IMR-90 (cell line): Measurements from ENCODE around the gene PLA2G4C. TPM values are rescaled to one million over a fixed set of nuclear protein-coding genes. Genes with fewer than 3 reads are reported as not detected.

Source experiments
- ATAC-seq: fragments of 200-7000 bp; cut with Tn5 transposase; 2 replicates; pipeline ENCODE4 v1.9.1; 2020; ENCODE audit warnings: low read depth, mild to moderate bottlenecking, moderate library complexity
- BruUV-seq: library from RNA; stranded (reverse); fragments of 400-500 nt; replicated peaks from 2 replicates; lab custom pipeline; 2021; lab: Mats Ljungman, UMichigan
- CTCF ChIA-PET: fragments of 300-600 bp; formaldehyde crosslinking; extraction: SDS; loops from one replicate; lab custom pipeline; 2021; ENCODE audit warnings: antibody characterized with exemption; lab: Yijun Ruan, JAX
- POLR2A ChIA-PET: fragments of 300-600 bp; sonication (Branson Sonifier 250); formaldehyde crosslinking; loops from one replicate; lab custom pipeline; 2022; ENCODE audit warnings: antibody characterized with exemption; ENCODE audit not compliant: unreplicated experiment; lab: Charles Lee
- DNase-seq: peaks from one replicate; pipeline ENCODE4 v3.0.0; 2013
- H2AFZ ChIP-seq: replicated peaks from 2 replicates; pipeline ENCODE3; 2013; ENCODE audit warnings: low read length, mild to moderate bottlenecking; ENCODE audit not compliant: poor library complexity
- H2AK5ac ChIP-seq: 2 replicates; pipeline ENCODE4 v1.6.1; 2013; ENCODE audit warnings: low read depth, low read length, inconsistent platforms
- H2AK9ac ChIP-seq: replicated peaks from 2 replicates; pipeline ENCODE3; 2013; ENCODE audit warnings: mild to moderate bottlenecking, low read depth, low read length, moderate library complexity; ENCODE audit not compliant: poor library complexity
- H2BK120ac ChIP-seq: 2 replicates; pipeline ENCODE4 v1.6.1; 2013; ENCODE audit warnings: low read depth, low read length, inconsistent platforms
- H2BK15ac ChIP-seq: 3 replicates; pipeline ENCODE4 v1.6.1; 2013; ENCODE audit warnings: low read depth, low read length, inconsistent platforms
- H2BK20ac ChIP-seq: 2 replicates; pipeline ENCODE4 v1.6.1; 2013; ENCODE audit warnings: low read depth, mild to moderate bottlenecking, inconsistent platforms, low read length, moderate library complexity
- H2BK5ac ChIP-seq: 2 replicates; pipeline ENCODE4 v1.6.1; 2013; ENCODE audit warnings: mild to moderate bottlenecking, low read depth, low read length, inconsistent platforms; ENCODE audit not compliant: poor library complexity, severe bottlenecking
- H3K14ac ChIP-seq: replicated peaks from 2 replicates; pipeline ENCODE4 v1.6.1; 2013; ENCODE audit warnings: low read depth, low read length, inconsistent platforms
- H3K18ac ChIP-seq: 2 replicates; pipeline ENCODE4 v1.6.1; 2013; ENCODE audit warnings: low read depth, low read length, control low read depth
- H3K23ac ChIP-seq: 2 replicates; pipeline ENCODE4 v1.6.1; 2013; ENCODE audit warnings: low read depth, low read length, inconsistent platforms
- H3K27ac ChIP-seq: 2 replicates; pipeline ENCODE4 v1.5.1; 2013; ENCODE audit warnings: mild to moderate bottlenecking, control low read depth, low read length; ENCODE audit not compliant: insufficient read depth
- H3K27me3 ChIP-seq: 2 replicates; pipeline ENCODE4 v1.6.1; 2013; ENCODE audit warnings: low read length; ENCODE audit not compliant: control insufficient read depth, insufficient read depth
- H3K36me3 ChIP-seq: 2 replicates; pipeline ENCODE4 v1.6.1; 2013; ENCODE audit warnings: low read length, mixed read lengths; ENCODE audit not compliant: control insufficient read depth, insufficient read depth
- H3K4ac ChIP-seq: 2 replicates; pipeline ENCODE4 v1.6.1; 2013; ENCODE audit warnings: low read depth, low read length, inconsistent platforms
- H3K4me1 ChIP-seq: 2 replicates; pipeline ENCODE4 v1.6.1; 2013; ENCODE audit warnings: low read length, mixed read lengths; ENCODE audit not compliant: control insufficient read depth, insufficient read depth
- H3K4me2 ChIP-seq: 2 replicates; pipeline ENCODE4 v1.6.1; 2013; ENCODE audit warnings: low read depth, mild to moderate bottlenecking, control low read depth, low read length, moderate library complexity
- H3K4me3 ChIP-seq: 2 replicates; pipeline ENCODE4 v1.5.1; 2013; ENCODE audit warnings: low read depth, mild to moderate bottlenecking, control low read depth, low read length, moderate library complexity; ENCODE audit not compliant: insufficient read depth
- H3K56ac ChIP-seq: 2 replicates; pipeline ENCODE4 v1.6.1; 2013; ENCODE audit warnings: low read length, inconsistent platforms; ENCODE audit not compliant: insufficient read depth; ENCODE audit errors: extremely low read depth
- H3K79me1 ChIP-seq, 2 experiments: 2 replicates each; pipeline ENCODE4 v1.6.1; 2013; ENCODE audit warnings: low read length in 2 of 2, inconsistent platforms in 1 of 2, low read depth in 1 of 2
- H3K9ac ChIP-seq: 2 replicates; pipeline ENCODE4 v1.6.1; 2013; ENCODE audit warnings: low read depth, low read length, control low read depth
- H3K9me1 ChIP-seq: 2 replicates; pipeline ENCODE4 v1.6.1; 2013; ENCODE audit warnings: low read length, inconsistent platforms; ENCODE audit not compliant: insufficient read depth
- H3K9me3 ChIP-seq: 2 replicates; pipeline ENCODE4 v1.6.1; 2013; ENCODE audit warnings: low read length; ENCODE audit not compliant: control insufficient read depth, insufficient read depth
- H4K20me1 ChIP-seq: 2 replicates; pipeline ENCODE4 v1.6.1; 2013; ENCODE audit warnings: low read length, inconsistent platforms; ENCODE audit not compliant: insufficient read depth
- H4K5ac ChIP-seq: 2 replicates; pipeline ENCODE4 v1.6.1; 2013; ENCODE audit warnings: mild to moderate bottlenecking, low read depth, low read length, control low read depth
- H4K8ac ChIP-seq, 2 experiments: 2 replicates each; pipeline ENCODE4 v1.6.1; 2013; ENCODE audit warnings: low read depth in 2 of 2, low read length in 2 of 2, control low read depth in 1 of 2, inconsistent platforms in 1 of 2
- H4K91ac ChIP-seq: 2 replicates; pipeline ENCODE4 v1.6.1; 2013; ENCODE audit warnings: low read depth, low read length, inconsistent platforms; ENCODE audit not compliant: insufficient read depth
- BHLHE40 ChIP-seq: fragments of 150-350 bp; IDR thresholded peaks from 2 replicates; pipeline ENCODE4 v1.6.1; 2016; ENCODE audit warnings: mild to moderate bottlenecking, low read depth, low read length
- RAD21 ChIP-seq: IDR thresholded peaks from 2 replicates; pipeline ENCODE4 v1.6.1; 2012; ENCODE audit warnings: low read length, improper control_type of control experiment
- SMC3 ChIP-seq: fragments of 150-350 bp; IDR thresholded peaks from 2 replicates; pipeline ENCODE4 v1.6.1; 2016; ENCODE audit warnings: low read depth, mild to moderate bottlenecking, antibody characterized with exemption, low read length, moderate library complexity
- WGBS, 2 experiments: methylation state at CpG; one replicate each; pipeline versions ENCODE4 v1.1.5 to v1.1.7; 2013; ENCODE audit warnings: missing lambda C conversion rate in 2 of 2; ENCODE audit not compliant: insufficient read length in 1 of 2; ENCODE audit errors: extremely low coverage in 2 of 2; 5-methylcytosine and 5-hydroxymethylcytosine counted together
- dilution Hi-C: fragments of 300-500 bp; cut with HindIII; formaldehyde crosslinking; loops from one replicate; pipeline ENCODE4 v1.14.3; 2018; ENCODE audit warnings: low sequenced_read_pairs; ENCODE audit not compliant: unreplicated experiment
- in situ Hi-C: fragments of 300-500 bp; cut with MboI; formaldehyde crosslinking; loops from 3 replicates; pipeline ENCODE4 v1.14.3; 2019; ENCODE audit warnings: low sequenced_read_pairs, inconsistent platforms, mixed read lengths
- intact Hi-C: fragments of 100-400 bp; cut with micrococcal nuclease; formaldehyde crosslinking; loops from 2 replicates; pipeline ENCODE4 v1.10.0; 2022
- polyA plus RNA-seq, 3 experiments: library from polyadenylated mRNA; depleted of rRNA; stranded (reverse); fragments of >200 nt; gene quantifications; 2 replicates each; pipeline ENCODE4 v1.2.3, GENCODE V29; 2012; ENCODE audit warnings: low replicate concordance in 1 of 3
- total RNA-seq: library from RNA; depleted of rRNA; stranded (reverse); fragments of >200 nt; gene quantifications from 2 replicates; pipeline ENCODE4 v1.2.3, GENCODE V29; 2012

PLA2G4C gene
- total and polyA plus RNA-seq, 2 of the 4 experiments (the other 2 are of a cell fraction), result 4.3 to 5.7 TPM

DNA sequence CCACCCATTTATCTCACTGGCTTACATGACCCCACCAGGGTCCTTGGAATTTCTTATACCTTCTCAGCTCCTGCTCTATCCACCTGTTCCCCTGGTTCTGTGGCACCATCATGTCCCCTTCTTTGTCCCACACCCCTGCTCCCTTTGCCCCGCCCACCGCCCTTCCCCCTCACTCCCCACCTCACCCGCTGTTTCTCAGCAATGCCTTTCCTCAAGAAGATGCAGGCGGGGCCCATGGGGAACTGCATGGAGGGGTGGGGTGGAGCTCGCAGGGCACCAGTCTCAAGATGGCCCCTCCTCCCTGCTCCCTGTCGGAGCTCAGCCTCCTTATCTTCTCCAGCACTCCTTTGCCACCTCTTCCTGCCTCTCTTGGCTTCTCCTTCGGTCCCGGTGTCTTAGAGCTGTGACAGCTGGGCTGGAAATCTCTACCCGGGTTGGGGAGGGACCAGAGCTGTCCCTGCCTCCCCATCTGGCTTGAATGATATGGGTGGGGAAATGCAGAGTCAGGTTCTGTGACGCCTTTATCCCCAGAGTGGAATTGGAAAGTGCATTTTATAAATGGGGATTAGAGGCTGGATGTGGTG, 66.8 kb downstream of the PLA2G4C start, which contains the start of gene CABP5:
Gene CABP5, minus strand, starts transcription at position 405 of the 584 bp plus-strand sequence. Its CDS starts 157 bp downstream, at position 248.
- no TSS peak for BruUV-seq
- WGBS, 2 experiments, result 33% methylated on average over 1 of the region's 10 CpGs; no CpG with 5 or more reads in 1 of the 2 experiments
- no peak for TF ChIP-seq RAD21
- TF ChIP-seq SMC3, result no peak
- TF ChIP-seq BHLHE40, result no peak
- Histone ChIP-seq H2AK5ac (no peak within 1 kb of the TSS), H3K4ac (no peak within 1 kb of the TSS), H3K79me1 (no peaks in the 10 kb centered on the region), H2BK15ac (no peak within 1 kb of the TSS), H3K14ac (no peak within 1 kb of the TSS), H3K56ac (no peak within 1 kb of the TSS), H3K4me2 (no peak within 1 kb of the TSS), H3K9me1 (no peaks in the 10 kb centered on the region), H4K5ac (no peak within 1 kb of the TSS), H4K8ac (no peak within 1 kb of the TSS), H3K9ac (no peak within 1 kb of the TSS), H3K4me1 (no peaks in the 10 kb centered on the region), H3K9me3 (peaks cover 2% of the 10 kb centered on the region; the same call in 1 of the 2 replicates), H3K18ac (no peak within 1 kb of the TSS), H2AK9ac (no peak within 1 kb of the TSS), H3K27ac (no peak within 1 kb of the TSS), H2BK20ac (no peak within 1 kb of the TSS), H4K91ac (no peak within 1 kb of the TSS), H3K27me3 (no peaks in the 10 kb centered on the region; the same call in none of the 2 replicates), H3K36me3 (no peaks in the 10 kb centered on the region), H2AFZ (no peak within 1 kb of the TSS), H4K20me1 (no peaks in the 10 kb centered on the region; the same call in 1 of the 2 replicates), H2BK120ac (no peak within 1 kb of the TSS), H2BK5ac (no peak within 1 kb of the TSS), H3K23ac (no peak within 1 kb of the TSS), H3K4me3 (no peak within 1 kb of the TSS)
- no peak for ATAC-seq
- in situ Hi-C loops (no loop called here), dilution Hi-C loops (no loop called here), intact Hi-C loops (no loop called here)
- POLR2A ChIA-PET, result no interaction called here
- CTCF ChIA-PET, result no interaction called here
- no peak for DNase-seq
